Measurements from ENCODE around the gene CACNG7.
"Not testable (repeated sequence)": the region's sequence is repeated elsewhere in the genome, so short reads cannot be mapped to it uniquely, and the experiment has no call there.

The CACNG7 gene

DNA sequence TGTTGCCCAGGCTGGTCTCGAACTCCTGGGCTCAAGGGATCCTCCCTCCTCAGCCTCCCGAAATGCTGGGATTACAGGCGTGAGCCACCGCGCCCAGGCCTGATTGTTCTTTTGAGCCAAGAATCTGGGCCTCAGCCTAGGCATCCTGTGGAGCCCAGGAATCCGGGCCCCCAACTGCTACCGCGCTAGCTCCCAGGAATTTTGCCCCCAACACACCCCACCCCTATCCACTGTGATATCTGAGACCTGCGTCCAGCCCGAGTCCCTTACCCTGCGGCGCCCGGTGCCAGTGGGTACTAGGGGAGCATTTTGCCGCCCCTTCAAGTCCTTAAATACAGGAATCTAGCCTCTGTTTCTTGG lies 42.2 kb upstream of the CACNG7 start:
- Histone ChIP-seq H3K4me2 (ENCODE audit: low read length) (peak overlapping the region; percentile 99), H3K4me3 (ENCODE audit: low read depth, low read length) (peak overlapping the region; percentile 90)

DNA sequence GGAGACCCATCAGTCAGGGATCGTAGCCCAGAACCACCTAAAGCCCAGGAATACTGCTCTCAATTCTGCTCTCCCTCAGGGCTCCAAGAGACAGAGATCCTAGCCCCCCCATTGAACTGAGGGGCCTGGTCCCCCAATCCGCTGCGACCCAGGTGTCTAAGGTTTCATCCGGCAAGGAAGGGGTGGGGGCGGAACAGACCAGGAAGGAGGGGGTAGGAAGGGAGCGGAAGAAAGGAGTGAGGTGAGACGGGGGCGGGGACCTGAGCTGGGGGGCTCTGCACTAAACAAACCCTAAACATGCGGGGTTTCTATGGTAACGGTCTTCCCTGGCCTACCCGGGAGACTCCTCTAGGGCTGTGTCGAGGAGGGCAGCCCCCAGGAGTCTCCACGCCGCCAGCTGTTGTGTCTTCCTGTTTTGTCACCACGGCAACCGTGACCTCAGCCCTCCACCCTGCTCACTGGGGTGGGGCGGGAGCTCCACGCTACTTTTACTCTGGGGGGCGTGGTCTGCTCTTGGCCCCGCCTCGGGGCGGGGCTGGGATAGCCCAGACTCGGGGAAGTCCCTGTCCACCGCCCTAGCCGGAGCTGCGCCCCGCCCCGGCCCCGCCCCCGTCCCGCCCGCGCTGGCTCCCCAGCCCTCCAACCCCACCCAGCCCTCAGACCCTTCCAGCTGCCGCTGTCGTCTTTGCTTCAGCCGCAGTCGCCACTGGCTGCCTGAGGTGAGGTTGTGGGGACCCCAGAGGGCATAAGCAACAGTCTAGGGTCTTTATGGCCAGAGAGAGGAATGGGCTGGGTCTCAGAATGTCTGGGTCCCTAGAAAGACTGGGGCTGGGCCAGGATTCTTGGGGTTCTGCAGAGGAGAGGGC lies 41.6 kb upstream of the CACNG7 start, which contains the start of gene MYADM:
Gene MYADM (plus strand): TSS at position 659 of the 866 bp plus-strand sequence. CDS start 5,647 bp downstream, outside the sequence.
- no peaks in the 10 kb centered on the region for H3K27me3 ChIP-seq (ENCODE audit: control insufficient read depth, insufficient read depth, low read length)
- H3K79me2 ChIP-seq = no peaks in the 10 kb centered on the region
- TF ChIP-seq, protein P1, sequence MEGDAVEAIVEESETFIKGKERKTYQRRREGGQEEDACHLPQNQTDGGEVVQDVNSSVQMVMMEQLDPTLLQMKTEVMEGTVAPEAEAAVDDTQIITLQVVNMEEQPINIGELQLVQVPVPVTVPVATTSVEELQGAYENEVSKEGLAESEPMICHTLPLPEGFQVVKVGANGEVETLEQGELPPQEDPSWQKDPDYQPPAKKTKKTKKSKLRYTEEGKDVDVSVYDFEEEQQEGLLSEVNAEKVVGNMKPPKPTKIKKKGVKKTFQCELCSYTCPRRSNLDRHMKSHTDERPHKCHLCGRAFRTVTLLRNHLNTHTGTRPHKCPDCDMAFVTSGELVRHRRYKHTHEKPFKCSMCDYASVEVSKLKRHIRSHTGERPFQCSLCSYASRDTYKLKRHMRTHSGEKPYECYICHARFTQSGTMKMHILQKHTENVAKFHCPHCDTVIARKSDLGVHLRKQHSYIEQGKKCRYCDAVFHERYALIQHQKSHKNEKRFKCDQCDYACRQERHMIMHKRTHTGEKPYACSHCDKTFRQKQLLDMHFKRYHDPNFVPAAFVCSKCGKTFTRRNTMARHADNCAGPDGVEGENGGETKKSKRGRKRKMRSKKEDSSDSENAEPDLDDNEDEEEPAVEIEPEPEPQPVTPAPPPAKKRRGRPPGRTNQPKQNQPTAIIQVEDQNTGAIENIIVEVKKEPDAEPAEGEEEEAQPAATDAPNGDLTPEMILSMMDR (IDR thresholded peaks at IDR 0.05) = no peak
- peak within 1 kb of the TSS; percentile 99 for H3K27ac ChIP-seq
- H3K4me3 ChIP-seq (ENCODE audit: low read depth, low read length) = peak within 1 kb of the TSS; percentile 90
- H3K4me1 ChIP-seq = peaks cover 8% of the 10 kb centered on the region
- H3K9me3 ChIP-seq (ENCODE audit: control insufficient read depth, low read length) = no peaks in the 10 kb centered on the region
- peak within 1 kb of the TSS; percentile 99 for H3K4me2 ChIP-seq (ENCODE audit: low read length)
- H3K36me3 ChIP-seq (ENCODE audit: control insufficient read depth, insufficient read depth, low read length) = no peaks in the 10 kb centered on the region
- peak within 1 kb of the TSS; percentile 84 for H2AFZ ChIP-seq
- peak within 1 kb of the TSS; percentile 99 for H3K9ac ChIP-seq

More for the DNA sequence above, 42.2 kb upstream of the CACNG7 start:
- peaks cover 8% of the 10 kb centered on the region for H3K4me1 ChIP-seq
- H3K9me3 ChIP-seq (ENCODE audit: control insufficient read depth, low read length) = no peaks in the 10 kb centered on the region
- H3K27me3 ChIP-seq (ENCODE audit: control insufficient read depth, insufficient read depth, low read length) = no peaks in the 10 kb centered on the region
- no peaks in the 10 kb centered on the region for H3K36me3 ChIP-seq (ENCODE audit: control insufficient read depth, insufficient read depth, low read length)
- TF ChIP-seq, protein P1 (IDR thresholded peaks at IDR 0.05) = no peak
- H3K79me2 ChIP-seq = no peaks in the 10 kb centered on the region
- peak overlapping the region; percentile 32 for H3K9ac ChIP-seq
- peak overlapping the region; percentile 84 for H2AFZ ChIP-seq
- peak overlapping the region; percentile 99 for H3K27ac ChIP-seq

DNA sequence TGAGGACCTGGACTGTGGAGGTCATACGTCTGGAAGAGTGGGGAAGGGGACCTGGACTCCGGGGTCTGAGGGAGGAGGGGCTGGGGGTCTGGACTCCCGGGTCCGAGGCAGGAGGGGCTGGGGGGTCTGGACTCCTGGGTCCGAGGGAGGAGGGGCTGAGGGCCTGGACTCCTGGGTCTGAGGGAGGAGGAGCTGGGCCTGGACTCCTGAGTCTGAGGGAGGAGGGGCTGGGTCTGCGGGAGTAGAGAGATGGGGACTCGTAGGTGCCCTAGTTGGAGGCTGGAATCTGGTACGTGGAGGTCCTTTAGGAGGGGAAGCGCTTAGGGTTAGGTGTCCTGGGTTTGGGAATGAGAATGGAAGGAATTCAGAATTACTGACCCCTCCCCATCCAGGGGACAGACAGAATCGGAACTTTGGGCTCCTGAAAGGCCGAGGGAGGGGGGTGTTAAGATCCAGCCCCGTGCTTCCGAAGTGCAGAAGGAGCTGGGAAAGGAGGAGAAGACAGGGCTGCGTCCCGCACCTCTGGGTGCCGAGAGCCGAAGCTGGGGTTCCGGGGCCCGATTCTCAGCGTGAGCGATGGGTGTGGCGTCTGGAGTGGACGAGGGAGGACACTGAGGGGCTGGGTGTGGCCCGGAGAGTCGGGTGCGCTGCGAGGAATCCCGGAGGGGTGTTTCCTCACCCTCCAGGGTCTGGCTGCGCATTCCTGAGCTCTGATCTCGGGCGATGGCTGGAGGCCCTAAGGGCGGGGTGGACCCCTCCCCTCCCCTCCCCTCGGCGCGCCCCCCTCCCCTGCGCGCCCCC lies 40.8 kb upstream of the CACNG7 start:
- H3K79me2 ChIP-seq = no peaks in the 10 kb centered on the region
- peak overlapping the region; percentile 99 for H3K4me2 ChIP-seq (ENCODE audit: low read length)
- no peaks in the 10 kb centered on the region for H3K27me3 ChIP-seq (ENCODE audit: control insufficient read depth, insufficient read depth, low read length)
- peak overlapping the region; percentile 99 for H3K27ac ChIP-seq
- TF ChIP-seq, protein P1 (IDR thresholded peaks at IDR 0.05) = no peak
- peak overlapping the region; percentile 90 for H3K4me3 ChIP-seq (ENCODE audit: low read depth, low read length)
- peaks cover 8% of the 10 kb centered on the region for H3K4me1 ChIP-seq
- peak overlapping the region; percentile 81 for H2AFZ ChIP-seq
- H3K36me3 ChIP-seq (ENCODE audit: control insufficient read depth, insufficient read depth, low read length) = no peaks in the 10 kb centered on the region
- no peaks in the 10 kb centered on the region for H3K9me3 ChIP-seq (ENCODE audit: control insufficient read depth, low read length)
- peak overlapping the region; percentile 99 for H3K9ac ChIP-seq

DNA sequence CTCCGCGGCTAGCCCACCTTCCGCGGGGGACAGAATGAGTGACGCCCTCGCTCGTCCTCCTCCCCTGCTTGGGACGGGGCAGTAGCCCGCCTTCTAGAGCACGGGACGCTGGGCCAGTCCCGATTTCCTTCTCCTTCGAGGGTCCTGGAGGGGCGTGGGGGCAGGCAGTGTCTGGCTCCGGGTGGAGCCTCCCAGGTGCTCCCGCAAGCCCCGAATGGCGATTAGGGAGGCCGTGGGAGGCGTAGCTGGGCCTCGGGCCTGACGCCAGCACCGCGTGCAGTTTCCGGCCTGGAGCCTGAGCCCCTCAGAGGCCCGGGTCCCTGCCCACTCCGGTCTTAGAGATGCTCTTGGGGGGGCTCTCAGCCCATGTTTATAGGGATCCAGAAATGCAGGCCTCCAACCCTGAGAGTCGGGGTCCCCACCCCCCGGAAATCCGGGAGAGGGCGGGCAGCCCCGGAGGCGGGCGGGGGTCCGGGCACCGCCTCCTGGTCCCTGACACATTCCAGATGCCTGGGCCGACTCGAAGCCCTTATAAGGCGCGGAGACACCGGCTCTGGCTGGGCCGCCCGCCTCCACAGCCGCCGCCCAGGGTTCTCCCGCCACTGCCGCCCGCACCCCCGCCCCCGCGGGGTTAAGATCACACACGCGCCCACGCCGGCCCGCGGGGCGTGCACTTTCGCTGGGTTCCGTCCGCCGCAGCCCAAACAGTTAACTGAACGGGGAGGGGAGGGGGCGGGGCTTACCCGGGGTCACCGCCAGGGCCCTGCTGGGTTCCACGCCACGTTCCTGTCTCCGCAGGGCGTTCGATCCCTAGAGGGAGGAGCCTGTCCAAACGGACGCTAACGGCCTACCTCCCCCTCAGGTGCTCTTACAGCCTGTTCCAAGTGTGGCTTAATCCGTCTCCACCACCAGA lies 39.9 kb upstream of the CACNG7 start:
- Histone ChIP-seq H3K9me3 (ENCODE audit: control insufficient read depth, low read length) (no peaks in the 10 kb centered on the region), H3K27ac (peak overlapping the region; percentile 99), H3K4me3 (ENCODE audit: low read depth, low read length) (peak overlapping the region; percentile 90), H3K27me3 (ENCODE audit: control insufficient read depth, insufficient read depth, low read length) (no peaks in the 10 kb centered on the region), H3K4me2 (ENCODE audit: low read length) (peak overlapping the region; percentile 99), H3K4me1 (peaks cover 8% of the 10 kb centered on the region), H2AFZ (peak overlapping the region; percentile 81), H3K79me2 (no peaks in the 10 kb centered on the region), H3K9ac (peak overlapping the region; percentile 99), H3K36me3 (ENCODE audit: control insufficient read depth, insufficient read depth, low read length) (no peaks in the 10 kb centered on the region)
- TF ChIP-seq, protein P1 (IDR thresholded peaks at IDR 0.05) = peak; percentile 39

DNA sequence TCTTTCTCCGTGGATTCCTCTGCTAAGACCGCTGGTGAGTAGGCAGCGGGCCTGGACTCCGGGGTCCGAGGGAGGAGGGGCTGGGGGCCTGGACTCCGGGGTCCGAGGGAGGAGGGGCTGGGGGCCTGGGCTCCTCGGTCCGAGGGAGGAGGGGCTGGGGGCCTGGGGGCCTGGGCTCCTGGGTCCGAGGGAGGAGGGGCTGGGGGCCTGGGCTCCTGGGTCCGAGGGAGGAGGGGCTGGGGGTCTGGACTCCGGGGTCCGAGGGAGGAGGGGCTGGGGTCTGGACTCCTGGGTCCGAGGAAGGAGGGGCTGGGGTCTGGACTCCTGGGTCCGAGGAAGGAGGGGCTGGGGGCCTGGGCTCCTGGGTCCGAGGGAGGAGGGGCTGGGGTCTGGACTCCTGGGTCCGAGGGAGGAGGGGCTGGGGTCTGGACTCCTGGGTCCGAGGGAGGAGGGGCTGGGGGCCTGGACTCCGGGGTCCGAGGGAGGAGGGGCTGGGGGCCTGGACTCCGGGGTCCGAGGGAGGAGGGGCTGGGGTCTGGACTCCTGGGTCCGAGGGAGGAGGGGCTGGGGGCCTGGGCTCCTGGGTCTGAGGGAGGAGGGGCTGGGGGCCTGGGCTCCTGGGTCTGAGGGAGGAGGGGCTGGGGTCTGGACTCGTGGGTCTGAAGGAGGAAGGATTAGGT lies 39.1 kb upstream of the CACNG7 start:
- Histone ChIP-seq H3K27ac (peak overlapping the region; percentile 99), H2AFZ (peak overlapping the region; percentile 81), H3K4me2 (ENCODE audit: low read length) (peak overlapping the region; percentile 99), H3K4me3 (ENCODE audit: low read depth, low read length) (peak overlapping the region; percentile 90), H3K9ac (peak overlapping the region; percentile 99)
- not testable (repeated sequence) for H3K4me1 ChIP-seq; H3K36me3 ChIP-seq (ENCODE audit: control insufficient read depth, insufficient read depth, low read length); H3K9me3 ChIP-seq (ENCODE audit: control insufficient read depth, low read length); H3K27me3 ChIP-seq (ENCODE audit: control insufficient read depth, insufficient read depth, low read length); H3K79me2 ChIP-seq
